ENCODE measurements around the gene HLCS.
"Not testable (repeated sequence)": the region's sequence is repeated elsewhere in the genome, so short reads cannot be mapped to it uniquely, and the experiment has no call there.

HLCS gene

GRCh38 chr21:36989699-36990507 is 23.4 kb upstream of the HLCS start:
- H3K4me3 ChIP-seq (ENCODE audit: low read length): peak overlapping the region; percentile 69
- TF ChIP-seq, protein P1, sequence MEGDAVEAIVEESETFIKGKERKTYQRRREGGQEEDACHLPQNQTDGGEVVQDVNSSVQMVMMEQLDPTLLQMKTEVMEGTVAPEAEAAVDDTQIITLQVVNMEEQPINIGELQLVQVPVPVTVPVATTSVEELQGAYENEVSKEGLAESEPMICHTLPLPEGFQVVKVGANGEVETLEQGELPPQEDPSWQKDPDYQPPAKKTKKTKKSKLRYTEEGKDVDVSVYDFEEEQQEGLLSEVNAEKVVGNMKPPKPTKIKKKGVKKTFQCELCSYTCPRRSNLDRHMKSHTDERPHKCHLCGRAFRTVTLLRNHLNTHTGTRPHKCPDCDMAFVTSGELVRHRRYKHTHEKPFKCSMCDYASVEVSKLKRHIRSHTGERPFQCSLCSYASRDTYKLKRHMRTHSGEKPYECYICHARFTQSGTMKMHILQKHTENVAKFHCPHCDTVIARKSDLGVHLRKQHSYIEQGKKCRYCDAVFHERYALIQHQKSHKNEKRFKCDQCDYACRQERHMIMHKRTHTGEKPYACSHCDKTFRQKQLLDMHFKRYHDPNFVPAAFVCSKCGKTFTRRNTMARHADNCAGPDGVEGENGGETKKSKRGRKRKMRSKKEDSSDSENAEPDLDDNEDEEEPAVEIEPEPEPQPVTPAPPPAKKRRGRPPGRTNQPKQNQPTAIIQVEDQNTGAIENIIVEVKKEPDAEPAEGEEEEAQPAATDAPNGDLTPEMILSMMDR (IDR thresholded peaks at IDR 0.05; ENCODE audit: low read length): peak; percentile 93
- TF ChIP-seq EZH2phosphoT487 (IDR thresholded peaks at IDR 0.05; ENCODE audit: low read length) (no peak), EZH2 (optimal IDR thresholded peaks at IDR 0.05; ENCODE audit: low read depth, low read length) (no peak)

DNA sequence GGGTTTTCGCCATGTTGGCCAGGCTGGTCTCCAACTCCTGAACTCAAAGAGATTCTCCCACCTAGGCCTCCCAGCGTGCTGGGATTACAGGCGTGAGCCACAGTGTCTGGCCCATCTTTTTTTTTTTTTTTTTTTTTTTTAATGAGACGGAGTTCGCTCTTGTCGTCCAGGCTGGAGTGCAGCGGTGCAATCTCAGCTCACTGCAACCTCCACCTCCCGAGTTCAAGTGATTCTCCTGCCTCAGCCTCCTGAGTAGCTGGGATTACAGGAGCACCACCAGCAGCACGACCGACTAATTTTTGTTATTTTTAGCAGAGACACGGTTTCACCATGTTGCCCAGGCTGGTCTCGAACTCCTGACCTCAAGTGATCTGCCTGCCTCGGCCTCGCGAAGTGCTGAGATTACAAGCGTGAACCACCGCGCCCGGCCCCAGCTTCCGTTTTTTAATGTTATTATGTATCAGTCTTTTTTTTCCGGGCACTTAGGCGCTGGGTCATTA is 22.8 kb upstream of the HLCS start:
- H3K36me3 ChIP-seq (replicated peaks; ENCODE audit: insufficient read depth, low read length); H4K20me1 ChIP-seq (ENCODE audit: insufficient read depth, low read length); H3K4me1 ChIP-seq (ENCODE audit: low read length); H3F3A ChIP-seq (ENCODE audit: insufficient read depth, low read length); DNase-seq; H3K9me2 ChIP-seq (replicated peaks; ENCODE audit: insufficient read depth, low read length); H3K27me3 ChIP-seq (replicated peaks; ENCODE audit: insufficient read depth, low read length); H3K79me2 ChIP-seq (ENCODE audit: low read length); H3K9me3 ChIP-seq (replicated peaks; ENCODE audit: insufficient read depth, low read length): not testable (repeated sequence)
- peak overlapping the region; percentile 69 for H3K4me3 ChIP-seq (ENCODE audit: low read length)
- peak overlapping the region; percentile 85 for H3K4me2 ChIP-seq (ENCODE audit: low read depth, low read length)
- peak overlapping the region; percentile 78 for H3K9ac ChIP-seq (ENCODE audit: low read length)
- H3K27ac ChIP-seq (ENCODE audit: low read length): peak overlapping the region; percentile 72; the same call in 1 of the 2 replicates
- peak overlapping the region; percentile 94 for H2AFZ ChIP-seq (ENCODE audit: low read length)

More at GRCh38 chr21:36989699-36990507, 23.4 kb upstream of the HLCS start:
- H3K9ac ChIP-seq (ENCODE audit: low read length): peak overlapping the region; percentile 78
- H3K27ac ChIP-seq (ENCODE audit: low read length): peak overlapping the region; percentile 72; the same call in 1 of the 2 replicates
- no peaks in the 10 kb centered on the region for H3K9me3 ChIP-seq (replicated peaks; ENCODE audit: insufficient read depth, low read length)
- H4K20me1 ChIP-seq (ENCODE audit: insufficient read depth, low read length): no peaks in the 10 kb centered on the region
- peak overlapping the region; percentile 94 for H2AFZ ChIP-seq (ENCODE audit: low read length)
- no peaks in the 10 kb centered on the region for H3K79me2 ChIP-seq (ENCODE audit: low read length)
- H3K9me2 ChIP-seq (replicated peaks; ENCODE audit: insufficient read depth, low read length): no peaks in the 10 kb centered on the region
- peak; percentile 98 for DNase-seq
- peaks cover 7% of the 10 kb centered on the region for H3F3A ChIP-seq (ENCODE audit: insufficient read depth, low read length)
- H3K4me2 ChIP-seq (ENCODE audit: low read depth, low read length): peak overlapping the region; percentile 85
- H3K27me3 ChIP-seq (replicated peaks; ENCODE audit: insufficient read depth, low read length): no peaks in the 10 kb centered on the region
- no peaks in the 10 kb centered on the region for H3K36me3 ChIP-seq (replicated peaks; ENCODE audit: insufficient read depth, low read length)
- H3K4me1 ChIP-seq (ENCODE audit: low read length): peaks cover 4% of the 10 kb centered on the region; the same call in 1 of the 2 replicates

GRCh38 chr21:36988536-36988935 is 22.1 kb upstream of the HLCS start:
- no peak overlapping the region for H3K4me3 ChIP-seq (ENCODE audit: low read length)
- peaks cover 4% of the 10 kb centered on the region; the same call in 1 of the 2 replicates for H3K4me1 ChIP-seq (ENCODE audit: low read length)
- no peak overlapping the region for H3K4me2 ChIP-seq (ENCODE audit: low read depth, low read length)
- H3K9me2 ChIP-seq (replicated peaks; ENCODE audit: insufficient read depth, low read length): no peaks in the 10 kb centered on the region
- H2AFZ ChIP-seq (ENCODE audit: low read length): no peak overlapping the region
- no peaks in the 10 kb centered on the region for H3K9me3 ChIP-seq (replicated peaks; ENCODE audit: insufficient read depth, low read length)
- no peaks in the 10 kb centered on the region for H4K20me1 ChIP-seq (ENCODE audit: insufficient read depth, low read length)
- no peak for DNase-seq
- TF ChIP-seq, protein P1 (IDR thresholded peaks at IDR 0.05; ENCODE audit: low read length): no peak
- TF ChIP-seq EZH2phosphoT487 (IDR thresholded peaks at IDR 0.05; ENCODE audit: low read length): no peak
- TF ChIP-seq EZH2 (optimal IDR thresholded peaks at IDR 0.05; ENCODE audit: low read depth, low read length): no peak
- H3F3A ChIP-seq (ENCODE audit: insufficient read depth, low read length): peaks cover 7% of the 10 kb centered on the region
- H3K9ac ChIP-seq (ENCODE audit: low read length): no peak overlapping the region
- no peaks in the 10 kb centered on the region for H3K27me3 ChIP-seq (replicated peaks; ENCODE audit: insufficient read depth, low read length)
- H3K36me3 ChIP-seq (replicated peaks; ENCODE audit: insufficient read depth, low read length): no peaks in the 10 kb centered on the region
- no peak overlapping the region for H3K27ac ChIP-seq (ENCODE audit: low read length)
- no peaks in the 10 kb centered on the region for H3K79me2 ChIP-seq (ENCODE audit: low read length)

DNA sequence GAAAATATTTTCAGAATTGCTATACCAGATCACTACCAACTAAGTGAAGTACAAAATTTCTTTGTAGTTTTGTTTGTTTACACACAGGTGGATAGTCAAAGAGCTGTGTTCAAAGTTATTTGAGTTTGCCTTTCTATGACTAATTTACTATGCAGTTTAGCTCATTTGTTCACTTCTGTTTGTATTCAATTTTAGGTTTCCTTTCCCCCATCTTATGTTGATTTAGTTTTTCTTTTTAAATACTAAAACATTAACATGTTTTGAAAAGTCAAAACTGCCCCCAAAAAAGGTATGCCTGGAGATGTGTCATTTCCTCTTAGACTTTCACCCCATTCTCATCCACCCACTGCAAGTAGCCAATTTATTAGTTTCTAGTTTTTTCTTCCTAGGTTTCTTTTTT is 21.4 kb upstream of the HLCS start:
- Histone ChIP-seq H3K9ac (ENCODE audit: low read length) (no peak overlapping the region), H3K4me2 (ENCODE audit: low read depth, low read length) (no peak overlapping the region), H3K4me1 (ENCODE audit: low read length) (peaks cover 4% of the 10 kb centered on the region; the same call in 1 of the 2 replicates), H3K79me2 (ENCODE audit: low read length) (no peaks in the 10 kb centered on the region), H3K27me3 (replicated peaks; ENCODE audit: insufficient read depth, low read length) (no peaks in the 10 kb centered on the region), H3K9me2 (replicated peaks; ENCODE audit: insufficient read depth, low read length) (no peaks in the 10 kb centered on the region), H3K36me3 (replicated peaks; ENCODE audit: insufficient read depth, low read length) (no peaks in the 10 kb centered on the region), H3K4me3 (ENCODE audit: low read length) (no peak overlapping the region), H3K9me3 (replicated peaks; ENCODE audit: insufficient read depth, low read length) (no peaks in the 10 kb centered on the region), H2AFZ (ENCODE audit: low read length) (no peak overlapping the region), H4K20me1 (ENCODE audit: insufficient read depth, low read length) (no peaks in the 10 kb centered on the region), H3F3A (ENCODE audit: insufficient read depth, low read length) (peaks cover 7% of the 10 kb centered on the region), H3K27ac (ENCODE audit: low read length) (no peak overlapping the region)
- no peak for DNase-seq
- TF ChIP-seq EZH2 (optimal IDR thresholded peaks at IDR 0.05; ENCODE audit: low read depth, low read length) (no peak), EZH2phosphoT487 (IDR thresholded peaks at IDR 0.05; ENCODE audit: low read length) (no peak)
- TF ChIP-seq, protein P1 (IDR thresholded peaks at IDR 0.05; ENCODE audit: low read length): no peak
